ENCODE results near the gene GSC2. TPM values are rescaled to one million over a fixed set of nuclear protein-coding genes. Genes with fewer than 3 reads are reported as not detected.

Gene GSC2, protein sequence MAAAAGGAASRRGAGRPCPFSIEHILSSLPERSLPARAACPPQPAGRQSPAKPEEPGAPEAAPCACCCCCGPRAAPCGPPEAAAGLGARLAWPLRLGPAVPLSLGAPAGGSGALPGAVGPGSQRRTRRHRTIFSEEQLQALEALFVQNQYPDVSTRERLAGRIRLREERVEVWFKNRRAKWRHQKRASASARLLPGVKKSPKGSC
- total RNA-seq, result not detected

GRCh38 chr22:19149991-19150390, at the start of gene GSC2:
Gene GSC2 (minus strand): TSS chr22:19150292. CDS start chr22:19150283, 9 bp downstream.

GRCh38 chr22:19178657-19179496, 28.8 kb upstream of the GSC2 start, which contains the start of gene SLC25A1:
Gene SLC25A1 (minus strand): TSS chr22:19178736. CDS start chr22:19178673, 63 bp downstream.

GRCh38 chr22:19130959-19131684, 19.0 kb downstream of the GSC2 start, which contains the start of gene TSSK2:
Gene TSSK2 (plus strand): TSS chr22:19131308. CDS start chr22:19131400, 92 bp downstream.

DNA sequence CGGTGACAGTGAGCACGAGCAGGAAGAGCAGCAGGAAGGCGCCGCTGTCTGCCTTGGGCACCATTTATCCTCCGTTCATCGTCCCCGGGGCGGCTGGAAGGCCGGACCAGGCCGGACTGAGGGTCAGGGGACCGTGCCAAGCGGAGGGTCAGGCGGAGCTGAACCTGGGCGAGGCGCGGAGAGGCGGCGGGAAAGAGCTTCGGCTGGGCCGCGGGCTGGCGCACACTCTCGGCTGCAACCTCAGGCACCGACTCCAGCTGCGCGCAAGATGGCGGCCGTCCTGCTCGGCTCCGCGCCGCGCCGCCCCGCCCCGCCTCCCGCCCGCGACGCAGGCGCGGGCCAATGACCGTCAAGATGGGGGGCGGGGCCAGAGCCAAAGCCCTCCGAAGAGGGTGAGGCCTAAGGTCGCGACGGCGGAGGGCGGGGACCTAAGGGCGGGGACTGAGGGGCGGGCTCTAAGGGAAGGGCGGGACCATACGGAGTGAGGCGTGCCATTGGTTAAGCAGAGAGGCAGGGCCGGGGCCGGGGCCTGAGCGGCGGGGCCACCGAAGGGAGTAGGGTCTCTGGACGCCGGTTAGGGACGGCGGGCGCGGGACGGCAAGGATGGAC, 27.8 kb downstream of the GSC2 start, which contains the start of gene DGCR2:
Gene DGCR2, minus strand, starts transcription at position 270 of the 609 bp plus-strand sequence. Its CDS starts 206 bp downstream, at position 64.

Other genes with a start within 250 kb of the GSC2 start
- 1 to 10 TPM; 1.6 TPM for gene DGCR6, start 244.0 kb downstream of the GSC2 start, total RNA-seq
- under 1 TPM; 0.14 to 0.50 TPM for gene PRODH, start 214.0 kb downstream of the GSC2 start, total RNA-seq
- gene DGCR2, start 27.9 kb downstream of the GSC2 start, total RNA-seq, result 10 to 100 TPM; 36.7 to 38.0 TPM
- gene TSSK2, start 19.0 kb downstream of the GSC2 start, total RNA-seq, result not detected
- gene ESS2, start 5.6 kb downstream of the GSC2 start, total RNA-seq, result 10 to 100 TPM; 15.8 to 17.3 TPM
- 10 to 100 TPM; 60.3 to 61.0 TPM for gene SLC25A1, start 28.4 kb upstream of the GSC2 start, total RNA-seq
- 1 to 10 TPM in 1 of 2 experiments, under 1 TPM in 1; 0.68 to 1.4 TPM for gene CLTCL1, start 141.4 kb upstream of the GSC2 start, total RNA-seq

All from activated naive CD4-positive, alpha-beta T cell treated with anti-CD3 and anti-CD28 coated beads, Interleukin-2, amount 10 ng/mL, durations not matched to agents 5 hours and 36 hours (primary cell).